HepG2 (cell line): ENCODE data around the gene PCSK6. TPM values are rescaled to one million over a fixed set of nuclear protein-coding genes. Genes with fewer than 3 reads are reported as not detected.
A peak's percentile ranks its signal among the peaks of the same experiment; 100 is the strongest.

Source experiments
- ARID4A ChIP-seq: sonication (generic); formaldehyde crosslinking; IDR thresholded peaks from 2 replicates; pipeline ENCODE4 v1.5.0; 2020; ENCODE audit warnings: mild to moderate bottlenecking, missing genetic modification reagents, borderline replicate concordance
- ARID5B ChIP-seq: IDR thresholded peaks from 2 replicates; pipeline ENCODE4 v1.4.0; 2020; ENCODE audit warnings: mild to moderate bottlenecking, missing genetic modification reagents
- ATF2 ChIP-seq: sonication (generic); formaldehyde crosslinking; IDR thresholded peaks from 2 replicates; pipeline ENCODE4 v1.4.0; 2020; ENCODE audit warnings: missing genetic modification reagents
- DRAP1 ChIP-seq: IDR thresholded peaks from 2 replicates; pipeline ENCODE4 v1.6.1; 2016; ENCODE audit warnings: missing genetic modification reagents, missing compliant biosample characterization
- HES4 ChIP-seq: sonication (generic); formaldehyde crosslinking; IDR thresholded peaks from 2 replicates; pipeline ENCODE4 v1.9.0; 2021; ENCODE audit warnings: mild to moderate bottlenecking, missing genetic modification reagents, borderline replicate concordance
- MAZ ChIP-seq, 2 experiments: sonication (generic) in 1 of 2; formaldehyde crosslinking in 1 of 2; IDR thresholded peaks; 2 replicates each; pipeline versions ENCODE4 v1.5.0 to v1.6.1; 2012 to 2020; ENCODE audit warnings: low read depth in 2 of 2, mild to moderate bottlenecking in 2 of 2, borderline replicate concordance in 1 of 2, improper control_type of control experiment in 1 of 2, low read length in 1 of 2, missing genetic modification reagents in 1 of 2, moderate library complexity in 1 of 2
- MIER2 ChIP-seq: IDR thresholded peaks from 2 replicates; pipeline ENCODE4 v1.6.1; 2016; ENCODE audit warnings: missing biosample characterization, missing genetic modification reagents
- MXD3 ChIP-seq: IDR thresholded peaks from 2 replicates; pipeline ENCODE4 v1.6.1; 2016; ENCODE audit warnings: mild to moderate bottlenecking, missing biosample characterization, missing genetic modification reagents
- ZBTB43 ChIP-seq: sonication (generic); formaldehyde crosslinking; conservative IDR thresholded peaks from 2 replicates; pipeline ENCODE4 v1.4.0; 2020; ENCODE audit warnings: missing genetic modification reagents
- ZNF225 ChIP-seq: sonication (generic); formaldehyde crosslinking; IDR thresholded peaks from 2 replicates; pipeline ENCODE4 v1.4.0; 2020; ENCODE audit warnings: mild to moderate bottlenecking, missing genetic modification reagents
- ZNF337 ChIP-seq: sonication (generic); formaldehyde crosslinking; IDR thresholded peaks from 2 replicates; pipeline ENCODE4 v1.5.1; 2020; ENCODE audit warnings: missing genetic modification reagents, low read depth, mild to moderate bottlenecking, borderline replicate concordance
- ZNF501 ChIP-seq: sonication (generic); formaldehyde crosslinking; IDR thresholded peaks from 2 replicates; pipeline ENCODE4 v1.5.1; 2020; ENCODE audit warnings: mild to moderate bottlenecking, moderate library complexity, missing genetic modification reagents
- polyA plus RNA-seq, 8 experiments: library from polyadenylated mRNA; depleted of rRNA in 3 of 8; stranded (reverse) in 7 of 8; unstranded in 1 of 8; fragments of >200 nt; fragmentation: Illumina TruSeq in 4 of 8; extraction: Trizol in 4 of 8; gene quantifications; 2 replicates each; pipeline versions ENCODE4 v1.2.1 to v1.2.3, GENCODE V29; 2011 to 2016; ENCODE audit warnings: low read depth in 4 of 8, missing spikeins in 1 of 8, mixed read lengths in 1 of 8; ENCODE audit not compliant: insufficient read depth in 1 of 8
- total RNA-seq, 5 experiments: library from RNA; depleted of rRNA; stranded (reverse); fragments of >200 nt; fragmentation: Illumina TruSeq; extraction: Trizol; gene quantifications; 2 replicates each; pipeline ENCODE4 v1.2.3, GENCODE V29; 2016; ENCODE audit warnings: low read depth in 1 of 5

Gene PCSK6
- total and polyA plus RNA-seq, 2 of the 13 experiments (the other 11 are each of a cell fraction or from before 2014, with no cell fraction given) = 56.5 to 155 TPM

GRCh38 chr15:101453123-101454120 is 36.1 kb downstream of the PCSK6 start (continued):
- TF ChIP-seq DRAP1 (peak; percentile 11; the same call in 1 of the 2 replicates), HES4 (CRISPR knock-in tag) (no peak), ZNF501 (peak; percentile 85; the same call in 1 of the 2 replicates), ZBTB43 (CRISPR knock-in tag) (peak; percentile 83), MIER2 (CRISPR knock-in tag) (no peak), ATF2 (CRISPR knock-in tag) (peak; percentile 72), ZNF337 (peak; percentile 30; the same call in 1 of the 2 replicates), ARID4A (CRISPR knock-in tag) (peak; percentile 42; the same call in 1 of the 2 replicates), ARID5B (peak; percentile 79), MAZ (IDR thresholded peaks at IDR 0.05; ENCODE audit: borderline replicate concordance, low read depth, low read length) (no peak), MAZ (CRISPR knock-in tag; IDR thresholded peaks at IDR 0.05; ENCODE audit: low read depth) (0 out of 2 replicates have a peak, but pooled peaks have one; percentile 13), ZNF225 (no peak), MXD3 (CRISPR knock-in tag) (no peak)
